GM18858 (cell line): Measurements from ENCODE around the gene CCNG1.
A peak's percentile ranks its signal among the peaks of the same experiment; 100 is the strongest.
"Not testable (repeated sequence)": the region's sequence is repeated elsewhere in the genome, so short reads cannot be mapped to it uniquely, and the experiment has no call there.

Experiments
- ATAC-seq: cut with Tn5 transposase; IDR thresholded peaks from one replicate; pipeline ENCODE4 v1.9.1; 2021; ENCODE audit not compliant: unreplicated experiment

CCNG1 gene

GRCh38 chr5:163440954-163441353 is 3.6 kb downstream of the CCNG1 start:
- ATAC-seq = no peak

- no peak for ATAC-seq
These were observed 7.1 kb downstream of the CCNG1 start for GRCh38 chr5:163444526-163444925.

- no peak for ATAC-seq
These were observed 8.0 kb downstream of the CCNG1 start for GRCh38 chr5:163445345-163445744.

- ATAC-seq = no peak
These were observed 9.8 kb downstream of the CCNG1 start for GRCh38 chr5:163447191-163447590.

GRCh38 chr5:163447875-163448274 is 10.5 kb downstream of the CCNG1 start:
- ATAC-seq = no peak

GRCh38 chr5:163448491-163448890 is 11.1 kb downstream of the CCNG1 start:
- no peak for ATAC-seq

- ATAC-seq = no peak
These were observed 14.1 kb downstream of the CCNG1 start for GRCh38 chr5:163451489-163451888.

GRCh38 chr5:163453705-163454104 is 16.3 kb downstream of the CCNG1 start:
- no peak for ATAC-seq

GRCh38 chr5:163455406-163455805 is 18.0 kb downstream of the CCNG1 start:
- not testable (repeated sequence) for ATAC-seq

GRCh38 chr5:163456029-163456589 is 18.7 kb downstream of the CCNG1 start:
- no peak for ATAC-seq

- no peak for ATAC-seq
These were observed 19.4 kb downstream of the CCNG1 start for GRCh38 chr5:163456840-163457239.

GRCh38 chr5:163458778-163459385 is 21.5 kb downstream of the CCNG1 start:
- no peak for ATAC-seq

GRCh38 chr5:163459462-163459818 is 22.0 kb downstream of the CCNG1 start:
- ATAC-seq = no peak

GRCh38 chr5:163459819-163460561 is 22.6 kb downstream of the CCNG1 start, which contains the start of gene NUDCD2:
Gene NUDCD2 (minus strand): TSS chr5:163460102. CDS start chr5:163460050, 52 bp downstream.
- ATAC-seq = peak; percentile 74

GRCh38 chr5:163460562-163461171 is 23.3 kb downstream of the CCNG1 start, which contains the start of gene HMMR:
Gene HMMR (plus strand): TSS chr5:163460632. CDS start chr5:163460693, 61 bp downstream.
- ATAC-seq = no peak

GRCh38 chr5:163463063-163463435 is 25.7 kb downstream of the CCNG1 start:
- ATAC-seq = no peak

GRCh38 chr5:163467682-163468081 is 30.3 kb downstream of the CCNG1 start:
- ATAC-seq = no peak

GRCh38 chr5:163473635-163474243 is 36.3 kb downstream of the CCNG1 start:
- ATAC-seq = peak; percentile 75

- no peak for ATAC-seq
These were observed 38.0 kb downstream of the CCNG1 start for GRCh38 chr5:163475411-163475810.

GRCh38 chr5:163478126-163478981 is 41.0 kb downstream of the CCNG1 start:
- no peak for ATAC-seq

GRCh38 chr5:163478982-163479271 is 41.5 kb downstream of the CCNG1 start:
- ATAC-seq = no peak
